Uterus (tissue), 4 donors: Measurements from ENCODE around the gene RFX1. TPM values are rescaled to one million over a fixed set of nuclear protein-coding genes. Genes with fewer than 3 reads are reported as not detected.

Experiments used
- DNase-seq, 2 donors: peaks; one replicate each; pipeline ENCODE4 v3.0.0-alpha.2; 2019 to 2020
- H3K27ac ChIP-seq, 2 donors: fragments of 200-600 bp; sonication (generic); 1 replicate in 1 of 2; 2 replicates in 1 of 2; pipeline ENCODE4 v1.5.1; 2016 to 2018
- H3K27me3 ChIP-seq, 2 donors: fragments of 200-600 bp; sonication (generic); one replicate each; pipeline ENCODE4 v1.5.1; 2018 to 2019; ENCODE audit warnings: control low read depth in 1 of 2
- H3K36me3 ChIP-seq, 2 donors: fragments of 200-600 bp; sonication (generic); one replicate each; pipeline ENCODE4 v1.5.1; 2019; ENCODE audit warnings: control low read depth in 1 of 2
- H3K4me1 ChIP-seq, 2 donors: fragments of 200-600 bp; sonication (generic); one replicate each; pipeline ENCODE4 v1.5.1; 2018 to 2019; ENCODE audit warnings: control low read depth in 1 of 2
- H3K4me3 ChIP-seq, 2 donors: fragments of 200-600 bp; sonication (generic); 1 replicate in 1 of 2; 2 replicates in 1 of 2; pipeline ENCODE4 v1.5.1; 2018 to 2019; ENCODE audit warnings: mild to moderate bottlenecking in 1 of 2
- H3K9me3 ChIP-seq, 2 donors: fragments of 200-600 bp; sonication (generic); one replicate each; pipeline ENCODE4 v1.5.1; 2019; ENCODE audit warnings: control low read depth in 1 of 2
- POLR2A ChIP-seq, 2 donors: fragments of 450-650 bp; IDR thresholded peaks; one replicate each; pipeline ENCODE4 v1.6.1; 2016; ENCODE audit warnings: antibody characterized with exemption in 2 of 2, mild to moderate bottlenecking in 1 of 2, moderate library complexity in 1 of 2
- intact Hi-C: fragments of 100-400 bp; cut with DNase I; formaldehyde crosslinking; loops from one replicate; pipeline ENCODE4 v1.15.1; 2023; ENCODE audit warnings: low total_unique reads
- total RNA-seq, 4 donors: library from RNA; depleted of rRNA in 3 of 4; stranded (reverse); fragments of >200 nt in 3 of 4; gene quantifications; one replicate each; pipeline versions ENCODE4 v1.1.0 to v1.2.4, GENCODE V29; 2014 to 2023
- TF ChIP-seq, protein P1 (sequence below), 4 experiments: fragments of 200-600 bp in 2 of 4; fragments of 450-650 bp in 2 of 4; sonication (generic) in 2 of 4; IDR thresholded peaks; one replicate each; pipeline ENCODE4 v1.5.1; 2016 to 2019; ENCODE audit warnings: antibody characterized with exemption in 4 of 4, mild to moderate bottlenecking in 2 of 4, moderate library complexity in 1 of 4
- donor health status: DM: yes; HTN: yes; CAD: no.

Gene RFX1
- total RNA-seq, 4 donors from 2014 or later: 0.26 to 14.1 (median 4.1) TPM

- Histone ChIP-seq H3K27me3 (no peaks in the 10 kb centered on the region), H3K9me3 (no peaks in the 10 kb centered on the region), H3K4me3 (no peak overlapping the region), H3K27ac (peak overlapping the region; percentile 97 to 100), H3K36me3 (no peaks in the 10 kb centered on the region), H3K4me1 (no peaks in the 10 kb centered on the region)
- no peak for DNase-seq
- intact Hi-C loops: no loop called here
- TF ChIP-seq, protein P1, sequence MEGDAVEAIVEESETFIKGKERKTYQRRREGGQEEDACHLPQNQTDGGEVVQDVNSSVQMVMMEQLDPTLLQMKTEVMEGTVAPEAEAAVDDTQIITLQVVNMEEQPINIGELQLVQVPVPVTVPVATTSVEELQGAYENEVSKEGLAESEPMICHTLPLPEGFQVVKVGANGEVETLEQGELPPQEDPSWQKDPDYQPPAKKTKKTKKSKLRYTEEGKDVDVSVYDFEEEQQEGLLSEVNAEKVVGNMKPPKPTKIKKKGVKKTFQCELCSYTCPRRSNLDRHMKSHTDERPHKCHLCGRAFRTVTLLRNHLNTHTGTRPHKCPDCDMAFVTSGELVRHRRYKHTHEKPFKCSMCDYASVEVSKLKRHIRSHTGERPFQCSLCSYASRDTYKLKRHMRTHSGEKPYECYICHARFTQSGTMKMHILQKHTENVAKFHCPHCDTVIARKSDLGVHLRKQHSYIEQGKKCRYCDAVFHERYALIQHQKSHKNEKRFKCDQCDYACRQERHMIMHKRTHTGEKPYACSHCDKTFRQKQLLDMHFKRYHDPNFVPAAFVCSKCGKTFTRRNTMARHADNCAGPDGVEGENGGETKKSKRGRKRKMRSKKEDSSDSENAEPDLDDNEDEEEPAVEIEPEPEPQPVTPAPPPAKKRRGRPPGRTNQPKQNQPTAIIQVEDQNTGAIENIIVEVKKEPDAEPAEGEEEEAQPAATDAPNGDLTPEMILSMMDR (IDR thresholded peaks at IDR 0.05): no peak
- TF ChIP-seq POLR2A (IDR thresholded peaks at IDR 0.05): no peak
Observed at GRCh38 chr19:14003251-14004055, 2.7 kb downstream of the RFX1 start.

DNA sequence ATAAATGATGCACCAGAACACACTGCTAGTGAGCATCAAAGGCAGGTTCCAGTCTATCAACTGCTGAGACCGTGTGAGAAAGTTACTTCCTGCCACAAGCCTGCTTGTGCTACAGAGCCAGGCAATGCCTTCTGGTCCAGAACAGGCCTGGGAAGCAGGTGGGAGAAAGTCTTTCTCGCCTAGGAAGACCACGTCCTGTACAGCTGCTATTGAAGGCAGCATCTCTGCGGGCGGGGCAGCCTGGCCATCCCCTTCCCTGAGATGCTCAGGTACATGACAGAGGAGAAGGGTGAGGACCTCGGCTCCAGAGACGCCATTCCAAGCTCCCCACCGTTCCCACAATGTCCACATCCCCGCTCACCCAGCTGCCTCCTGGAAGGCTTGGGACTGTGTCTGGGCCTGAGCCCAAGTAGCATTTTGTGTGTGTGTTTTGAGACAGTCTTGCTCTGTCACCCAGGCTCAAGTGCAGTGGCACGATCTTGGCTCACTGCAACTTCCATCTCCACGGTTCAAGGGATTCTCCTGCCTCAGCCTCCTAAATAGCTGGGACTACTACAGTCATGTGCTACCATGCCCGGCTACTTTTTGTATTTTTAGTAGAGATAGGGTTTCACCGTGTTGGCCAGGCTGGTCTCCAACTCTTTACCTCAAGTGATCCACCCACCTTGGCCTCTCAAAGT, 3.4 kb downstream of the RFX1 start:
- Histone ChIP-seq H3K27ac (peak overlapping the region; percentile 97 to 100), H3K36me3 (no peaks in the 10 kb centered on the region), H3K4me1 (no peaks in the 10 kb centered on the region), H3K4me3 (no peak overlapping the region), H3K9me3 (no peaks in the 10 kb centered on the region), H3K27me3 (no peaks in the 10 kb centered on the region)
- TF ChIP-seq, protein P1 (IDR thresholded peaks at IDR 0.05): no peak
- no peak for TF ChIP-seq POLR2A (IDR thresholded peaks at IDR 0.05)
- no peak for DNase-seq
- intact Hi-C loops: no loop called here

- H3K36me3 ChIP-seq: no peaks in the 10 kb centered on the region
- intact Hi-C loops: no loop called here
- no peak overlapping the region for H3K27ac ChIP-seq
- no peak overlapping the region for H3K4me3 ChIP-seq
- no peak for TF ChIP-seq POLR2A (IDR thresholded peaks at IDR 0.05)
- TF ChIP-seq, protein P1 (IDR thresholded peaks at IDR 0.05): no peak
- no peaks in the 10 kb centered on the region for H3K4me1 ChIP-seq
- no peaks in the 10 kb centered on the region for H3K9me3 ChIP-seq
- DNase-seq: no peak
- no peaks in the 10 kb centered on the region for H3K27me3 ChIP-seq
Observed at GRCh38 chr19:14000691-14001375, 5.3 kb downstream of the RFX1 start.

- TF ChIP-seq, protein P1 (IDR thresholded peaks at IDR 0.05): no peak
- TF ChIP-seq POLR2A (IDR thresholded peaks at IDR 0.05): no peak
- Histone ChIP-seq H3K36me3 (no peaks in the 10 kb centered on the region), H3K4me3 (no peak overlapping the region), H3K27me3 (no peaks in the 10 kb centered on the region), H3K4me1 (no peaks in the 10 kb centered on the region), H3K9me3 (no peaks in the 10 kb centered on the region), H3K27ac (no peak overlapping the region)
- DNase-seq: no peak
- intact Hi-C loops: no loop called here
Observed at GRCh38 chr19:13999085-13999484, 7.0 kb downstream of the RFX1 start.

GRCh38 chr19:13998426-13998825, 7.7 kb downstream of the RFX1 start:
- DNase-seq: no peak
- Histone ChIP-seq H3K27ac (no peak overlapping the region), H3K36me3 (no peaks in the 10 kb centered on the region), H3K9me3 (no peaks in the 10 kb centered on the region), H3K27me3 (no peaks in the 10 kb centered on the region), H3K4me3 (no peak overlapping the region), H3K4me1 (no peaks in the 10 kb centered on the region)
- TF ChIP-seq, protein P1 (IDR thresholded peaks at IDR 0.05): no peak
- TF ChIP-seq POLR2A (IDR thresholded peaks at IDR 0.05): no peak
- intact Hi-C loops: no loop called here
